ENCODE measurements around the gene ANKRD28. TPM values are rescaled to one million over a fixed set of nuclear protein-coding genes. Genes with fewer than 3 reads are reported as not detected.

ANKRD28 gene
- total RNA-seq, 1 donor from 2014 or later: 70.9 TPM

GRCh38 chr3:15667484-15667883 is 130.3 kb downstream of the ANKRD28 start:
- DNase-seq (ENCODE audit: low spot score): no peak

DNA sequence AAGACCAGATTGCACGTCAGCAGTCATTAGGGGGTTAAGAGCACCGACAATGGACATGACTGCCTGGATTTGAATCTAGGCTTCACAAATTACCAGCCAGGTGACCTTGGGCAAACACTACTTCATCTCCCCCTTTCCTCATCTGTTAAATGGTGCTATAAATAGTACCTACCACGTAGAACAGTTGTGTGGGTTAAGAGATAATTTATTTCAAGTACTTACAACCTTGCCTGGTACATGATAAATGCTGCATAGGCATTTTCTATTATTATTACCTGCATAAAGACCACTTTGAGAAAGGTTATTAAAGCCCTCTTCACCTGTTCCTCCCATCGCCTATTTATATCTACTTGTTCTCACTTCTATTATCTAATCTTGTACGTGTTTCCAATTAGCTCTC is 131.5 kb downstream of the ANKRD28 start:
- DNase-seq (ENCODE audit: low spot score): no peak

GRCh38 chr3:15665510-15666150 is 132.1 kb downstream of the ANKRD28 start:
- no peak for DNase-seq (ENCODE audit: low spot score)

GRCh38 chr3:15664144-15664543 is 133.6 kb downstream of the ANKRD28 start:
- DNase-seq (ENCODE audit: low spot score): no peak

DNA sequence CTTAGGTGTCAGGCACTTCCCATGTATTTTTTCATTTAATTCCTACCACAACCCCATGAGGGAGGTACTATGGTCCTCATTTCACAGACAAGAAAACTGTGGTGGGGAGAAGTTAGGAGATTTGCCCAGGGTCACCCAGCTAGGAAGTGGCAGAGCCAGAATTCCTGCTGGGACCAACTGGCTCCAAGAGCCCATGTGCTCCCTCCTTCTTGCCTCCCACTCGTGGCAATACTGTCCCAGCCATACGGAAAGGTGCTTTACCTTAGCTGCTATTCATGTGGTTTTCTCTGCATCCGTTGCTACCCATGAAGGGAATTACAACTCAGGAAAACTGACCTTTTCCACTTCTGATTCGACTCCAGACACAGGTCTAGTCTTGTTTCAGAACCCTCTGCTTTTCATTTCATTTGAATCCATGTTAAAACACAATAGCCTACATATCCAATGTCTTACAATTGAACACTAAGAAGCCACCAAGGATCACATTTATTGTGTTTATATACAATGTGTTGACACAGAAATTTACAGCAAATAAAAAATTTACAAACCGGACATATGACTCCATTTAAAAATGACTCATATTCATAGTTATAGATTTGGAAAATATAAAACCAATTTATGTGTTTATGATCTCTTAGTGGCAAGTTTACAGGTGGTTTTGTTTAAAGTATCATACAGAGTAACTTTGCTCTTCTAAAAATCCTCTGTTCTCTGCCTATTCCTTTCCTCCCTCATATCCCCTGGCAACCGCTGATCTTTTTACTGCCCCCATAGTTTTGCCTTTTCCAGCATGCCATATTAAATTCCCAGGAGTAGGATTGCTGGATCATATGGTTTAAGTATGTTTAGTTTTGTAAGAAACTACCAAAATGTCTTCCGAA is 137.5 kb downstream of the ANKRD28 start:
- DNase-seq (ENCODE audit: low spot score): no peak

DNA sequence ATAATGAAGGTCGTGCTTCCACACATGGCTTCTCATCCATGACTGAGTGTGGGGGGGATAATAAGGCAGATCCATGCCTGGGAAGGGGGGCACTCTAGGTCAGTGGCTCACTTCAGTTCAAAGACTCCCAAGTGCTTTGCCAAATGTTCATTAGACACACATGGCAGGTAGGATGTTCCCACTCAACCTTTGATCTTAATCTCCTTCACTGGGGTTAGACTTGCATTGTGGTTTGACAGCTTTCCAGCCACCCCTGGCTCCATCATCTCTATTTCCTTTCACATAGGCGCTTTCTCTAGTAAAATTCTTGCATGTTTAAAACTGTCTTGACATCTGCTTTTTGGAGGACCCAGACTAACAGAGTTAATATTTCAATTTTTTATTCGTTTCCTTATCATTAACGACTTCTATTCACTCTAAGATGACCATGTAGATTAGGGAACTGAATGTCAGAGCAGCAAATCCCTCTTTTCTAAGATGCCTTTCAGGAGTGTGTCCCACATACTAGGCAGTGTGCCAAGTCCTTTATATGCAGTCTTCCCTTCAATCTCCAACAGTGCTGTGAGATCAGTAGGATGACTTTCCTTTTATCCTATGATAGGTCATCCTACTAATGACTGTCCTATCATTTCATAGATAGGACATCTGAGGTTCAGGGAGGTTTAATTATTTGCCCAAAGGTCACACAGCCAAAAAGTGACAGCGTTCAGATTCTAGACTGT is 138.4 kb downstream of the ANKRD28 start:
- DNase-seq (ENCODE audit: low spot score): no peak

GRCh38 chr3:15657016-15657415 is 140.8 kb downstream of the ANKRD28 start:
- no peak for DNase-seq (ENCODE audit: low spot score)

DNA sequence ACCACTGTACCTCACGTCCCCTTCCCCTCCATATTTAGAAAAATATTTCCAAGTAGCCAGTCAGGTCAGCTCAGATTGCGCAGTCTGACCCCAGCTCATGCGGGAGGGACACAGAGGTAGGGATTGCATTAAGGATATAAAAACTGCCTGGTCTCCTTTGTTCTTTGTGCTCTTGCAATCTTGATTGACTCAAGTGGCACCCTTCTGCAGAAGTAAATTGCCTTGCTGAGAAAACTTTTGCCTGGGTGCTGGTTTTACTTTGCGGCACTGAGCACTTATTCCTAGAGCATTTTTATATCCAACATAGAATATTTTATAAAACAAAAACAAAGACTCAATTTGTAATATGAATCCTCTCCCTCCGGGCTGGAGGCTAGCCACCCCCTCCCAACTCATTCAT is 141.4 kb downstream of the ANKRD28 start:
- no peak for DNase-seq (ENCODE audit: low spot score)

GRCh38 chr3:15654891-15655290 is 142.9 kb downstream of the ANKRD28 start:
- DNase-seq (ENCODE audit: low spot score): no peak

- DNase-seq (ENCODE audit: low spot score): no peak
Observed at GRCh38 chr3:15654127-15654526, 143.7 kb downstream of the ANKRD28 start.

DNA sequence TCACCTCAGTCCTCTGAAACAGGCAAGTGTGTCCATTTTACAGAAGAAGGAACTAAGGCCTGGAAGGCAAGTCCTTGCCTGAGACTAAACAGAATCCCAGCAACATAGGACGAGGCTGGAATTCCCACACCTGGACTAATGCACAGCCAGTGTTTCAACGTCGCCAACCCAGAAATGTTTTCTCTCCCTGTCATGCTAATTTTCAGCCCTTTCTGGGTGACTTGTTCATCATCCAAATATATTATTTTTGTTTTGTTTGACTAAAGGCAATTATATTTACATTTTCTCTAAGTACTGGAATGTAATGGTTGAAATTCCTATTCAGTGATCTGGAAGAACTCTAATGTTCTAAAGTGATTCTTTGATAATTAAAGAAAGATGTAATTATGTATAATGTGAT is 144.5 kb downstream of the ANKRD28 start:
- no peak for DNase-seq (ENCODE audit: low spot score)

DNA sequence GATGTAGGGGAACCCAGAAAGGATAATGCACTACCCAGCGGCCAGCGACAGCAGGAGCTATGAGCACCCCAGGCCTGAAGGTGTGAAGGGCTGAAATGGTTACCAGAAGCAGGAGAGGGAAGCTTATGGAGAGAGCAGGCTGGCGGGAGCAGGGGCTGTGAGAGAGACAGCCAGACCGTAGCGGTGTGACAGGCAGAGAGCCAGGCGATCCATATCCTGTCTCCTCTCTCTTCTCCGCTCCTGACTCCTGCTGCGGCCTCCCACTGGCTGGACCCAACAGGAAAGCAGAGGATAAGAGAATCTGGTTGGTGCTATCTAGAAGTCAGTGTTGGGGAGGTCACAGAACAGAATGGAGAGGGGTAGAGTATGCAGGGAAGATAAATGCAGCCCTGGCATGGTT is 146.4 kb downstream of the ANKRD28 start:
- DNase-seq (ENCODE audit: low spot score): no peak

DNA sequence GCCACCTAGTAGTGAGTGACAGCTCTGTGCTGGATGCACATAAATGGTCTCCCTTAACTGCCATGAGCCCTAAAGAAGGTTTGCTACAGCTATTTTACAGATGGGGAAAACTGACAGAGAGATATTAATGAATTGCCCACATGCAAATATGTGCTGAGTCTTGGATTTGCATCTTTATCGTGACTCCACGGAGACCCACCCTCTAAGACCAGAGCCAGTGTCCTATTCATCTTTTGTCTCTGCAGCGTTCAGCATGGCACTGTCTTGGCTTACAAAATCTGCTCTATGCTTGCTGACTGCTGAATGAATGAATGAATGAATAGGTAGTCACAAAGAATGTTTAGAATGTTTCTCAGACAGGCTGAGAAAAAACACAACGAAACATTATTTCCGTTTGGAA is 147.9 kb downstream of the ANKRD28 start:
- DNase-seq (ENCODE audit: low spot score): no peak

- DNase-seq (ENCODE audit: low spot score): no peak
Observed at GRCh38 chr3:15649341-15649740, 148.4 kb downstream of the ANKRD28 start.

GRCh38 chr3:15647611-15648167 is 150.1 kb downstream of the ANKRD28 start:
- no peak for DNase-seq (ENCODE audit: low spot score)

DNA sequence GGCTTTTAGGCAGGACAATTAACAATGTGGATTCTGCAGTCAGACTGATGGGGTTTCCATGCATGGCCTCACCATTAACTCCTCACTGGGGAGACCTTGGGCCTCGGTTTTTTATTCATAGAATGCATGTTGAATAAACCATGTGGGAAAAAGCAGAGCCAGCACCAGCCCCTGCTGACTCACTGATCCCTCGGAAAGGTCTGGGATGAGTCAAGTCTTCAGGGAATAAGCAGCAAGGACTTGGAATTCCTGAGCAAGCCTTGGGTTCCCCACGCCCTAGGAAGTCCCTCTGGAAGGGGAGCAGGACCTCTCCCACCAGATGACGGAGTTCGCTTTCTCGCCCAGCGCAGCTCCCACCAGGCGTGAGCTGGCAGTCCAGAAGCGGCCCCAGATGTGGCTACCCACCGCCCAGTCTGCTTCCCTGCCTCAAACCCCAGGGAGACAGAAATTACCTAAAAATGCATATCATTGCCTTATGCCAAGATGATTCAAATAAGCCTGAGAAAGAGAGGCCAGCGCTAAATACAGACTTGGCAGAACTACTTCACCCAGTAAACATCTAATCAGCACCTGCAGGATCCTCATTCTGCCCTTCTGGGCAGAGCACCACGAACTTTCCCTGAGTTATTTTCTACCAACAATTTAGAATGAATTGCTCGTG is 150.8 kb downstream of the ANKRD28 start:
- DNase-seq (ENCODE audit: low spot score): no peak

DNA sequence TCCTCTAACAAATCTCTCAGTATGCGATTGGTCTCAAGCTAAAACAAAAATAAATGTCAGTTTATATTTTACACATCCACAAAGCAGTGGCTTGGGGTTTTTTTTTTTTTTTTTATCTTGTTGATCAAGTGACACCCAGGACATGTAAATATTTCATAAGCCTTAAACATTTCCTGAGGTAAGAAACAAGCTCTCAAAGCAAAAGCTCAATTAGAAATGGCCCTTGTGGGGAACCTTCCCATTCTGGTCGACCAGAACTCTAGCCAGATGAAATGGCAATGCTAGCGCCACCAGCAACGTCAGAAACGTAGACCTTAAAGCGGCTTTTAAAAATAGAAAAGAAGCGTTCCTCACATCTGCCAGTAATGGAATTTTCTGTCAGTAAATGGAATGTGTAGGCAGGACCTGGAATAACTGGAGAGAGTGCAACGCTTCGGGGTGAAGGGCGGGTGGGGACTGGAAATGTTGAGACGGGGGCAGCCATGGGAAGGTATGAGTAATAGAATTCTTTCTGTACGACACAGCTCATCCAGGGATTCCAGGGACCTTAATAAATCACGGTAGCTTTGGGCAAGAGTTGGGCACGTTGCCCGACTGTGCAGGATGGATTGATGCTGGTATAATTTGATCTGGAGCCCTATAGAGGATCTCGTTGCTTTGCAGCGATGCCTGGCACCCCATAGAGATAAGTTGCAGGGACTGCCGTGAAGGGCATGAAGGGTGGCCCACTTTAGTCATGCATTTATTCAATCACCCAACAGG is 151.9 kb downstream of the ANKRD28 start:
- no peak for DNase-seq (ENCODE audit: low spot score)

DNA sequence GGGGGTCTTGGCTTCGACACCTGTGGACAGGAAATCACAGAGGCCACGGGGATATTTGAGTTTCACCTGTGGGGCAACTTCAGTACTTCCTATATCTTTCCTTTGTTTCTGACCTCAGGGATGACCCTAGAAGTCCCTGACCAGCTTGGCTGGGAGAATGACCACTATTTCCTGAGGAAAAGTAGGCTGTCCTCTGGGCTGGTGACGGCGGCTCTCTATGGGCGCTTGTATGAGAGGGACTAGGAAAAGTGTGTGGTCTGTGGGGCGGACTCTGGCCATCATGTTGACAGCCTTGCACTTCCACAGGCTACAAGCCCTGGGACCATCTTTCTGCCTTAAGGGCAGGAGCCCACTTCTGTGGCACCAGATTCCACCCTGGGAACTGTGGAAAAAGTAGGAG is 152.5 kb downstream of the ANKRD28 start:
- no peak for DNase-seq (ENCODE audit: low spot score)

GRCh38 chr3:15638891-15639262 is 158.9 kb downstream of the ANKRD28 start:
- no peak for DNase-seq (ENCODE audit: low spot score)

- no peak for DNase-seq (ENCODE audit: low spot score)
Observed at GRCh38 chr3:15638193-15638890, 159.4 kb downstream of the ANKRD28 start.

Data from mesenteric fat pad (tissue), 1 donor.